Right lobe of liver (tissue), 6 donors: Measurements from ENCODE around the gene OPHN1. TPM values are rescaled to one million over a fixed set of nuclear protein-coding genes. Genes with fewer than 3 reads are reported as not detected.

Experiments used
- ATAC-seq, 4 donors: fragments of 200-7000 bp; cut with Tn5 transposase; one replicate each; pipeline ENCODE4 v1.9.1; 2020; ENCODE audit warnings: mild to moderate bottlenecking in 4 of 4, moderate library complexity in 4 of 4
- DNase-seq, 3 donors: peaks; one replicate each; pipeline ENCODE4 v3.0.0-alpha.2; 2020
- H3K27ac ChIP-seq, 3 donors: fragments of 200-600 bp; one replicate each; pipeline ENCODE4 v1.8.0; 2022
- H3K27me3 ChIP-seq, 2 donors: fragments of 200-600 bp; one replicate each; pipeline ENCODE4 v1.8.0; 2022
- H3K36me3 ChIP-seq, 4 donors: fragments of 200-600 bp; sonication (generic) in 1 of 4; one replicate each; pipeline versions ENCODE4 v1.5.1 to v1.8.0; 2017 to 2022; ENCODE audit warnings: control low read depth in 1 of 4
- H3K4me1 ChIP-seq, 4 donors: fragments of 200-600 bp; sonication (generic) in 1 of 4; one replicate each; pipeline versions ENCODE4 v1.5.1 to v1.8.0; 2017 to 2022; ENCODE audit warnings: control low read depth in 1 of 4
- H3K4me3 ChIP-seq, 3 donors: fragments of 200-600 bp; one replicate each; pipeline ENCODE4 v1.8.0; 2022
- H3K9me3 ChIP-seq, 4 donors: fragments of 200-600 bp; sonication (generic) in 1 of 4; one replicate each; pipeline versions ENCODE4 v1.5.1 to v1.8.0; 2017 to 2022; ENCODE audit warnings: control low read depth in 1 of 4
- CTCF ChIP-seq, 4 donors: fragments of 200-600 bp in 3 of 4; fragments of 450-650 bp in 1 of 4; IDR thresholded peaks; one replicate each; pipeline versions ENCODE4 v1.5.1 to v1.8.0; 2016 to 2022; ENCODE audit warnings: antibody characterized with exemption in 4 of 4, mild to moderate bottlenecking in 2 of 4
- POLR2A ChIP-seq: fragments of 450-650 bp; IDR thresholded peaks from one replicate; pipeline ENCODE4 v1.6.1; 2017; ENCODE audit warnings: antibody characterized with exemption, mild to moderate bottlenecking
- WGBS: methylation state at CpG from one replicate; pipeline ENCODE4 v1.1.6; 2018; ENCODE audit warnings: low coverage, low lambda C conversion rate; ENCODE audit not compliant: insufficient coverage; ENCODE audit errors: missing lambda C conversion rate; 5-methylcytosine and 5-hydroxymethylcytosine counted together
- intact Hi-C, 2 donors: fragments of 100-400 bp; cut with DNase I; formaldehyde crosslinking; loops; one replicate each; pipeline versions ENCODE4 v1.11.2 to v1.14.1; 2022
- total RNA-seq, 6 experiments: library from RNA; depleted of rRNA in 2 of 6; stranded (reverse); fragments of >200 nt in 2 of 6; fragmentation: NEBNext Ultra II Directional in 3 of 6; extraction: Animal tissue kit (Norgen Biotek cat#: 25700) in 3 of 6; gene quantifications; one replicate each; pipeline versions ENCODE4 v1.1.0 to v1.2.4, GENCODE V29; 2016 to 2023
- donor health status: DM: no; HTN: yes; CAD: no.
- donor health status: DM: no; HTN: no; CAD: no.
- donor health status: DM: no; HTN: no; CAD: no.
- donor health status: DM: no; HTN: yes; CAD: no.
- donor health status: DM: no; HTN: yes; CAD: no.

OPHN1 gene
- total RNA-seq, 6 experiments from 2014 or later = 0.47 to 1.2 (median 0.81) TPM

- intact Hi-C loops = no loop called here
- H3K27me3 ChIP-seq = no peaks in the 10 kb centered on the region
- H3K9me3 ChIP-seq = no peaks in the 10 kb centered on the region
- WGBS = 56% methylated on average over 1 of the region's 1 CpG
- H3K4me3 ChIP-seq = no peak overlapping the region
- H3K36me3 ChIP-seq = no peaks in the 10 kb centered on the region
- no peak for ATAC-seq
- TF ChIP-seq CTCF (IDR thresholded peaks at IDR 0.05) (peak in 1 of 4 donors; percentile 11), POLR2A (no peak)
- DNase-seq = no peak
- H3K4me1 ChIP-seq = no peaks in the 10 kb centered on the region
- H3K27ac ChIP-seq = no peak overlapping the region
These were observed 343.0 kb downstream of the OPHN1 start for GRCh38 chrX:68090266-68090665.

GRCh38 chrX:68087526-68087925, 345.8 kb downstream of the OPHN1 start:
- Histone ChIP-seq H3K36me3 (no peaks in the 10 kb centered on the region), H3K27me3 (no peaks in the 10 kb centered on the region), H3K4me1 (no peaks in the 10 kb centered on the region), H3K9me3 (no peaks in the 10 kb centered on the region), H3K27ac (no peak overlapping the region), H3K4me3 (no peak overlapping the region)
- WGBS = 38% methylated on average over 2 of the region's 2 CpGs
- ATAC-seq (no peak), DNase-seq (no peak)
- intact Hi-C loops = no loop called here
- TF ChIP-seq POLR2A = no peak
- no peak for TF ChIP-seq CTCF (IDR thresholded peaks at IDR 0.05)

- WGBS = 29% methylated on average over 1 of the region's 1 CpG
- no peak for DNase-seq
These were observed 346.6 kb downstream of the OPHN1 start for GRCh38 chrX:68086709-68087108.

GRCh38 chrX:68084765-68085164, 348.5 kb downstream of the OPHN1 start:
- peak in 1 of 3 donors; percentile 41 for DNase-seq
- Histone ChIP-seq H3K4me3 (no peak overlapping the region), H3K36me3 (no peaks in the 10 kb centered on the region), H3K9me3 (no peaks in the 10 kb centered on the region), H3K27ac (no peak overlapping the region), H3K4me1 (no peaks in the 10 kb centered on the region), H3K27me3 (no peaks in the 10 kb centered on the region)
- peak; percentile 53 to 86 (median 75) for ATAC-seq
- intact Hi-C loops = no loop called here
- WGBS = 27% methylated on average over 1 of the region's 1 CpG
- TF ChIP-seq CTCF (IDR thresholded peaks at IDR 0.05) = no peak
- TF ChIP-seq POLR2A = no peak

More at GRCh38 chrX:68086709-68087108, 346.6 kb downstream of the OPHN1 start:
- Histone ChIP-seq H3K36me3 (no peaks in the 10 kb centered on the region), H3K9me3 (no peaks in the 10 kb centered on the region), H3K27ac (no peak overlapping the region), H3K27me3 (no peaks in the 10 kb centered on the region), H3K4me3 (no peak overlapping the region), H3K4me1 (no peaks in the 10 kb centered on the region)
- ATAC-seq = no peak
- TF ChIP-seq POLR2A = no peak
- no peak for TF ChIP-seq CTCF (IDR thresholded peaks at IDR 0.05)
- intact Hi-C loops = no loop called here

GRCh38 chrX:68083510-68083909, 349.8 kb downstream of the OPHN1 start:
- WGBS = 72% methylated on average over 3 of the region's 3 CpGs
- Histone ChIP-seq H3K36me3 (no peaks in the 10 kb centered on the region), H3K4me3 (no peak overlapping the region), H3K9me3 (no peaks in the 10 kb centered on the region), H3K27me3 (no peaks in the 10 kb centered on the region), H3K27ac (no peak overlapping the region), H3K4me1 (no peaks in the 10 kb centered on the region)
- DNase-seq = no peak
- TF ChIP-seq CTCF (IDR thresholded peaks at IDR 0.05) (no peak), POLR2A (no peak)
- ATAC-seq = no peak
- intact Hi-C loops = no loop called here
